K562 (cell line): ENCODE data around the gene DDX54. TPM values are rescaled to one million over a fixed set of nuclear protein-coding genes. Genes with fewer than 3 reads are reported as not detected.

Experiments used
- ATAC-seq: fragments of 200-7000 bp; cut with Tn5 transposase; 3 replicates; pipeline ENCODE4 v1.9.1; 2020; ENCODE audit warnings: moderate library complexity
- BruUV-seq: library from RNA; stranded (reverse); fragments of 400-500 nt; replicated peaks from 2 replicates; lab custom pipeline; 2021; lab: Mats Ljungman, UMichigan
- CTCF ChIA-PET: fragments of 300-600 bp; formaldehyde crosslinking; extraction: SDS; loops from one replicate; lab custom pipeline; 2021; ENCODE audit warnings: low intra/inter-chr PET ratio; lab: Yijun Ruan, JAX
- POLR2A ChIA-PET: fragments of 300-600, 350-650 bp; sonication (Branson Sonifier 250); formaldehyde crosslinking; extraction: SDS; loops from one replicate; lab custom pipeline; 2021; ENCODE audit warnings: antibody characterized with exemption, inconsistent platforms; lab: Yijun Ruan, JAX
- DNase-seq, 4 experiments: peaks; one replicate each; pipeline versions ENCODE4 v3.0.0 to v3.0.0-alpha.2; 2011 to 2018; ENCODE audit warnings: low spot score in 3 of 4, mixed read lengths in 3 of 4; ENCODE audit errors: extremely low read depth in 1 of 4
- FAIRE-seq: peaks from 2 replicates; lab custom pipeline; 2011; peaks lifted over from hg19 to GRCh38; lab: Jason Lieb, UNC
- H2AFZ ChIP-seq: 2 replicates; pipeline ENCODE4 v1.6.0; 2011; ENCODE audit warnings: low read depth, low read length, control low read depth, inconsistent platforms
- H3K27ac ChIP-seq: fragments of 200-600 bp; 3 replicates; pipeline ENCODE4 v1.8.0; 2011; ENCODE audit warnings: low read depth, mild to moderate bottlenecking, control low read depth, inconsistent platforms, low read length, moderate library complexity, mixed read lengths; ENCODE audit errors: extremely low read depth
- H3K27me3 ChIP-seq, 2 experiments: fragments of 300-600 bp in 1 of 2; 2 replicates in 1 of 2; 3 replicates in 1 of 2; pipeline versions ENCODE4 v1.6.0 to v1.8.0; 2011; ENCODE audit warnings: inconsistent platforms in 2 of 2, low read length in 2 of 2, mild to moderate bottlenecking in 1 of 2, mixed read lengths in 1 of 2, moderate library complexity in 1 of 2; ENCODE audit not compliant: control insufficient read depth in 2 of 2, insufficient read depth in 2 of 2
- H3K36me3 ChIP-seq: fragments of 300-600 bp; 3 replicates; pipeline ENCODE4 v1.8.0; 2011; ENCODE audit warnings: mild to moderate bottlenecking, low read length, inconsistent platforms; ENCODE audit not compliant: control insufficient read depth, insufficient read depth
- H3K4me1 ChIP-seq, 2 experiments: fragments of 200-600 bp in 1 of 2; replicated peaks in 1 of 2; 2 replicates in 1 of 2; 3 replicates in 1 of 2; pipeline versions ENCODE4 v1.5.1 to v1.8.0; 2011; ENCODE audit warnings: inconsistent platforms in 2 of 2, low read length in 2 of 2, mild to moderate bottlenecking in 1 of 2, mixed read lengths in 1 of 2, moderate library complexity in 1 of 2; ENCODE audit not compliant: control insufficient read depth in 2 of 2, insufficient read depth in 2 of 2
- H3K4me2 ChIP-seq: 2 replicates; pipeline ENCODE4 v1.6.1; 2011; ENCODE audit warnings: low read length, control low read depth, inconsistent platforms, mixed read lengths; ENCODE audit not compliant: insufficient read depth
- H3K4me3 ChIP-seq: fragments of 200-600 bp; sonication (generic), shearing (Covaris generic); 2 replicates; pipeline ENCODE4 v1.5.1; 2016; ENCODE audit warnings: control low read depth, inconsistent platforms
- H3K79me2 ChIP-seq: fragments of 200-600 bp; 3 replicates; pipeline ENCODE4 v1.8.0; 2011; ENCODE audit warnings: low read length, inconsistent platforms; ENCODE audit not compliant: control insufficient read depth, insufficient read depth
- H3K9ac ChIP-seq, 2 experiments: 2 replicates each; pipeline versions ENCODE4 v1.6.0 to v1.6.1; 2011; ENCODE audit warnings: low read depth in 2 of 2, low read length in 2 of 2, control low read depth in 1 of 2, inconsistent platforms in 1 of 2, mild to moderate bottlenecking in 1 of 2, mixed read lengths in 1 of 2; ENCODE audit not compliant: insufficient read depth in 1 of 2
- H3K9me1 ChIP-seq: one replicate; pipeline ENCODE4 v1.6.0; 2011; ENCODE audit warnings: inconsistent platforms, mild to moderate bottlenecking, low read length, moderate library complexity; ENCODE audit not compliant: control insufficient read depth, insufficient read depth
- H3K9me3 ChIP-seq: replicated peaks from 2 replicates; pipeline ENCODE4 v1.5.1; 2011; ENCODE audit warnings: low read depth, low read length, inconsistent platforms; ENCODE audit not compliant: control insufficient read depth, insufficient read depth
- H4K20me1 ChIP-seq: replicated peaks from 2 replicates; pipeline ENCODE4 v1.6.1; 2011; ENCODE audit warnings: low read length, inconsistent platforms, mixed read lengths; ENCODE audit not compliant: control insufficient read depth, insufficient read depth
- ARID1B ChIP-seq: fragments of 450-650 bp; IDR thresholded peaks from 2 replicates; pipeline ENCODE4 v1.6.1; 2016; ENCODE audit warnings: antibody characterized with exemption, mild to moderate bottlenecking, inconsistent platforms
- HIVEP1 ChIP-seq: fragments of 250-450 bp; sonication (Bioruptor Pico); IDR thresholded peaks from 2 replicates; pipeline ENCODE4 v1.4.0; 2020; ENCODE audit warnings: mild to moderate bottlenecking
- POLR2AphosphoS2 ChIP-seq: IDR thresholded peaks from 2 replicates; pipeline ENCODE4 v1.6.1; 2012; ENCODE audit warnings: low read length, improper control_type of control experiment
- RBM22 ChIP-seq: fragments of 200-400 bp; formaldehyde crosslinking; IDR thresholded peaks from 2 replicates; pipeline ENCODE4 v1.6.1; 2018; ENCODE audit warnings: low read length, low read depth; ENCODE audit not compliant: poor library complexity, severe bottlenecking
- ZC3H4 ChIP-seq: sonication (generic); formaldehyde crosslinking; IDR thresholded peaks from 2 replicates; pipeline ENCODE4 v1.9.0; 2021; ENCODE audit warnings: missing genetic modification reagents, borderline replicate concordance
- ZNF239 ChIP-seq: fragments of 250-450 bp; sonication (Bioruptor Pico); IDR thresholded peaks from 2 replicates; pipeline ENCODE4 v1.4.0; 2020; ENCODE audit warnings: mild to moderate bottlenecking
- whole genome bisulfite sequencing: fragments of 100-300 bp; shearing (Covaris generic); methylation state at CpG from one replicate; pipeline ENCODE4 v1.1.6; 2016; ENCODE audit warnings: low coverage, mixed read lengths; ENCODE audit not compliant: insufficient coverage; ENCODE audit errors: missing lambda C conversion rate; 5-methylcytosine and 5-hydroxymethylcytosine counted together
- in situ Hi-C: fragments of 300-500 bp; cut with MboI; formaldehyde crosslinking; loops from 4 replicates; pipeline ENCODE4 v1.15.0; 2018; ENCODE audit warnings: inconsistent platforms, mixed read lengths
- intact Hi-C: fragments of 100-400 bp; cut with micrococcal nuclease; formaldehyde crosslinking; loops from 2 replicates; pipeline ENCODE4 v1.14.2; 2022
- polyA plus RNA-seq, 8 experiments: library from polyadenylated mRNA; depleted of rRNA in 4 of 8; stranded (reverse) in 5 of 8; unstranded in 3 of 8; fragments of >200 nt; fragmentation: Nextera tagmentation in 2 of 8; fragmentation: Illumina TruSeq in 1 of 8; extraction: Ambion mirVana in 2 of 8; extraction: Trizol in 1 of 8; gene quantifications; 2 replicates each; pipeline versions ENCODE4 v1.2.1 to v1.2.3, GENCODE V29; 2011 to 2014; ENCODE audit warnings: inconsistent platforms in 1 of 8, missing spikeins in 1 of 8
- total RNA-seq, 7 experiments: library from RNA; depleted of rRNA in 6 of 7; stranded (reverse); fragments of >200 nt in 6 of 7; fragmentation: Illumina TruSeq in 2 of 7; extraction: Trizol in 2 of 7; gene quantifications; 2 replicates each; pipeline versions ENCODE4 v1.2.1 to v1.2.3, GENCODE V29; 2011 to 2021; ENCODE audit warnings: low replicate concordance in 1 of 7
- TF ChIP-seq, protein P1 (sequence below): fragments of 250-450 bp; sonication (Bioruptor Pico); IDR thresholded peaks from 2 replicates; pipeline ENCODE4 v1.9.0; 2021; ENCODE audit warnings: mild to moderate bottlenecking
- TF ChIP-seq, protein P2 (sequence below): fragments of 450-650 bp; IDR thresholded peaks from 2 replicates; pipeline ENCODE4 v1.6.1; 2016; ENCODE audit warnings: low read depth, mild to moderate bottlenecking, moderate library complexity
- TF ChIP-seq, protein P3 (sequence below): fragments of 450-650 bp; formaldehyde crosslinking; IDR thresholded peaks from 2 replicates; pipeline ENCODE4 v1.4.0; 2020; ENCODE audit warnings: mild to moderate bottlenecking, moderate library complexity
- TF ChIP-seq, protein P4 (sequence below): IDR thresholded peaks from 2 replicates; pipeline ENCODE4 v1.6.1; 2016; ENCODE audit warnings: missing genetic modification characterization, missing compliant biosample characterization

Gene DDX54
- total and polyA plus RNA-seq, 9 of the 15 experiments (the other 6 are each of a cell fraction or from before 2014, with no cell fraction given), result 1.4 to 135 (median 51.4) TPM

DNA sequence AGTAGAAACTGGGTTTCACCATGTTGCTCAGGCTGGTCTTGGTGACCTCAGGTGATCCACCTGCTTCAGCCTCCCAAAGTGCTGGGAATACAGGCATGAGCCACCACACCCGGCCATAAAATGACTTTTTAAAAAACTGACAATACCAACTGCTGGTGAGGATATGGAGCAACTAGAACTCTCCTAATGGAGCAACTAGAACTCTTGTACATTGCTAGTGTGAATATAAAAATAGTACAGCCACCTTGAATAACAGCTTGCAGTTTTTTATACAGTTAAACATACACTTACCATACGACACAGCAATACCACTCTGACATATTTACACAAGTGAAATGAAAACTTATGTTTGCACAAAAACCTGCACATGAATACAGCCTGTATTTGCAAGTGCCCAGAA is 38.3 kb downstream of the DDX54 start:
- no peaks in the 10 kb centered on the region for H3K79me2 ChIP-seq
- H3K9me3 ChIP-seq, result no peaks in the 10 kb centered on the region
- 3% methylated on average over 2 of the region's 2 CpGs for WGBS
- H4K20me1 ChIP-seq, result peaks cover under 1% of the 10 kb centered on the region; the same call in 1 of the 2 replicates
- ChIA-PET CTCF (no interaction called here), POLR2A (interaction anchor here (0.7 kb wide), 1 partner anchor 20 kb away, joined by 3 read pairs; no protein-coding TSS in a partner anchor)
- no peak overlapping the region for H3K9ac ChIP-seq
- no peak for DNase-seq
- H3K4me2 ChIP-seq, result no peak overlapping the region
- H2AFZ ChIP-seq, result no peak overlapping the region
- H3K4me3 ChIP-seq, result no peak overlapping the region
- in situ Hi-C loops, result no loop called here
- no peak overlapping the region for H3K27ac ChIP-seq
- ATAC-seq, result no peak
- no peaks in the 10 kb centered on the region for H3K36me3 ChIP-seq
- no peak for FAIRE-seq
- H3K4me1 ChIP-seq, result peaks cover 0 to 10% of the 10 kb centered on the region in 2 experiments; a peak in 3 of 5 replicates
- no TSS peak for BruUV-seq
- TF ChIP-seq ZNF239 (no peak), HIVEP1 (CRISPR knock-in tag) (no peak), POLR2AphosphoS2 (no peak), ZC3H4 (CRISPR knock-in tag) (no peak), RBM22 (no peak), ARID1B (no peak)
- TF ChIP-seq, protein P1, sequence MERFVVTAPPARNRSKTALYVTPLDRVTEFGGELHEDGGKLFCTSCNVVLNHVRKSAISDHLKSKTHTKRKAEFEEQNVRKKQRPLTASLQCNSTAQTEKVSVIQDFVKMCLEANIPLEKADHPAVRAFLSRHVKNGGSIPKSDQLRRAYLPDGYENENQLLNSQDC (CRISPR knock-in tag), result no peak
- TF ChIP-seq, protein P2, sequence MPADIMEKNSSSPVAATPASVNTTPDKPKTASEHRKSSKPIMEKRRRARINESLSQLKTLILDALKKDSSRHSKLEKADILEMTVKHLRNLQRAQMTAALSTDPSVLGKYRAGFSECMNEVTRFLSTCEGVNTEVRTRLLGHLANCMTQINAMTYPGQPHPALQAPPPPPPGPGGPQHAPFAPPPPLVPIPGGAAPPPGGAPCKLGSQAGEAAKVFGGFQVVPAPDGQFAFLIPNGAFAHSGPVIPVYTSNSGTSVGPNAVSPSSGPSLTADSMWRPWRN, result no peak
- TF ChIP-seq, protein P3, sequence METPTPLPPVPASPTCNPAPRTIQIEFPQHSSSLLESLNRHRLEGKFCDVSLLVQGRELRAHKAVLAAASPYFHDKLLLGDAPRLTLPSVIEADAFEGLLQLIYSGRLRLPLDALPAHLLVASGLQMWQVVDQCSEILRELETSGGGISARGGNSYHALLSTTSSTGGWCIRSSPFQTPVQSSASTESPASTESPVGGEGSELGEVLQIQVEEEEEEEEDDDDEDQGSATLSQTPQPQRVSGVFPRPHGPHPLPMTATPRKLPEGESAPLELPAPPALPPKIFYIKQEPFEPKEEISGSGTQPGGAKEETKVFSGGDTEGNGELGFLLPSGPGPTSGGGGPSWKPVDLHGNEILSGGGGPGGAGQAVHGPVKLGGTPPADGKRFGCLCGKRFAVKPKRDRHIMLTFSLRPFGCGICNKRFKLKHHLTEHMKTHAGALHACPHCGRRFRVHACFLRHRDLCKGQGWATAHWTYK (CRISPR knock-in tag), result no peak
- TF ChIP-seq, protein P4, sequence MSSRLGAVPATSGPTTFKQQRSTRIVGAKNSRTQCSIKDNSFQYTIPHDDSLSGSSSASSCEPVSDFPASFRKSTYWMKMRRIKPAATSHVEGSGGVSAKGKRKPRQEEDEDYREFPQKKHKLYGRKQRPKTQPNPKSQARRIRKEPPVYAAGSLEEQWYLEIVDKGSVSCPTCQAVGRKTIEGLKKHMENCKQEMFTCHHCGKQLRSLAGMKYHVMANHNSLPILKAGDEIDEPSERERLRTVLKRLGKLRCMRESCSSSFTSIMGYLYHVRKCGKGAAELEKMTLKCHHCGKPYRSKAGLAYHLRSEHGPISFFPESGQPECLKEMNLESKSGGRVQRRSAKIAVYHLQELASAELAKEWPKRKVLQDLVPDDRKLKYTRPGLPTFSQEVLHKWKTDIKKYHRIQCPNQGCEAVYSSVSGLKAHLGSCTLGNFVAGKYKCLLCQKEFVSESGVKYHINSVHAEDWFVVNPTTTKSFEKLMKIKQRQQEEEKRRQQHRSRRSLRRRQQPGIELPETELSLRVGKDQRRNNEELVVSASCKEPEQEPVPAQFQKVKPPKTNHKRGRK, result no peak
- intact Hi-C loops, result no loop called here
- H3K9me1 ChIP-seq, result peaks cover 3% of the 10 kb centered on the region
- H3K27me3 ChIP-seq, result peaks cover 14 to 15% of the 10 kb centered on the region in 2 experiments
